RPMI7951 (cell line): ENCODE data around the gene SLC27A2. TPM values are rescaled to one million over a fixed set of nuclear protein-coding genes. Genes with fewer than 3 reads are reported as not detected.
A peak's percentile ranks its signal among the peaks of the same experiment; 100 is the strongest.

Experiments used
- DNase-seq: peaks from one replicate; pipeline ENCODE4 v3.0.0-alpha.2; 2012; ENCODE audit warnings: low read depth
- total RNA-seq: library from RNA; depleted of rRNA; stranded (reverse); fragments of >200 nt; shearing (Covaris generic); gene quantifications from 2 replicates; pipeline ENCODE4 v1.2.3, GENCODE V29; 2014; rRNA removed

SLC27A2 gene
- total RNA-seq, 1 experiment from 2014 or later, result not detected

DNA sequence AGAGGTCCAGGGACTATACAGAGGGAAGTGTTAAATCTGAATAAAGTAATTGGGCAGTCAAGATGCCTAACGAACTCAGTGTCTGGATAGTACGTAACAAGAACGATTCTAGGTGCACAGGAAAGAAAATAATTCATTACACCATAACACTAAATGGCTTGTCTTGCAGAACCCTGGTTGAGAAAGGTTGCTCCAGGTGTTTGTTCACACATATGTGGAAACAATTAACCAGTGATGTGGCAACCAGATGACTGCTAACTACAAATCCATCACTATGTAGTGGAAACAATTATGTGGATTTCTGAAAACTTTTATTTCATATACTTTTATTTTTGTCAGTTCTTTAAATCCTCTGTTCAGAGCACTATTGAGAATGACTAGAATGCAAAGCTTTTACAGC, 93.9 kb downstream of the SLC27A2 start:
- DNase-seq, result no peak

DNA sequence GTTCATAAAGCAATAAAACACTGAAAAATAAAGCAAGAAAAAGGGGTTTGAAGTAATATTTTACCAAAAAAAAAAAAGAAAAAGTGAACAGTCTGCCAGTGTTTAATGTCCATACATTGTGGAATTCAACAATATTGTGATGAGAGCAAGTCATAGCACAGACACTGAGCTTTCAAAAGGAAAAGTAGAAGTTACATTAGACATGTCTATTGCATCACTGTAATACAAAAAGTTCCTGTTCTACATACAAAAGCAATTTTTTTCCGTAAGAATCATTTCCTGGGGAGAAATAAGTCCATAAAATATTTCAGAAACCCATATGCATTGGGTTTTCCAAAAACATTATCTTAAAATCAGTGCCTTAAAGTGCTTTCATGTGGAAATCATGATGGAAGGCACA, 95.4 kb downstream of the SLC27A2 start:
- no peak for DNase-seq

DNA sequence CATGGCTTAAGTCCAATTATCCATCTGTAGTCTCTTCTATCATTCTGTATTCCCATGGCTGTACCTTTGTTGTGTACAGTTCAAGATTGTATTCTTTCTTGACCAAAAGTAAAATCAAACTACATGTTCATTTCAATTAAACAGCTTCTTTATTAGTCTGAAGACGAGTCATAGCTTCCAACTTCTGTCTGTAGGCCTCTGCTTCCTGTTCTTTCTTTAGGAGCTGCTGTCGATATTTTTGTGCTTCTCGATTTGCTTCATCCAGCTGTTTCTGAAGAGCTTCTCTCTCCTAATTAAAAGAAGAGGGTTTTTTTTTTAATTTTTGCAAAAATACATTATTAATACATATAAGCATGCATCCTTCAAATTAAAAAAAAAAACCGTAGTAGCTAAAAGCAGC, 96.5 kb downstream of the SLC27A2 start:
- peak; percentile 15 for DNase-seq

DNA sequence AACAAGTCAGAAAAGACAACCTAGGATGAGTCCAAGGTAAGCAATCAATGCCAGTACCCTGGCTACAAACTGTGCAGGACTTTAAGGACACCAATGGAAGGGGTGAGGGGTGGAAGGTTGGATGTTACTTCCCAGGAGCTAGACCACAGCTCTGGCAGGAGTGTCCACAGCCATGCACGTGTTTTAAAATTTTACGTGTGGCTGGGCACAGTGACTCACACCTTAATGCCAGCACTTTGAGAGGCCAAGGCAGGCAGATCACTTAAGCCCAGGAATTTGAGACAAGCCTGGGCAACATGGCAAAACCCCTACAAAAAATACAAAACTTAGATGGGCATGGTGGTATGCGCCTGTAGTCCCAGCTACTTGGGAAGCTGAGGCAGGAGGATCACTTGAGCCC, 98.3 kb downstream of the SLC27A2 start:
- peak; percentile 73 for DNase-seq

DNA sequence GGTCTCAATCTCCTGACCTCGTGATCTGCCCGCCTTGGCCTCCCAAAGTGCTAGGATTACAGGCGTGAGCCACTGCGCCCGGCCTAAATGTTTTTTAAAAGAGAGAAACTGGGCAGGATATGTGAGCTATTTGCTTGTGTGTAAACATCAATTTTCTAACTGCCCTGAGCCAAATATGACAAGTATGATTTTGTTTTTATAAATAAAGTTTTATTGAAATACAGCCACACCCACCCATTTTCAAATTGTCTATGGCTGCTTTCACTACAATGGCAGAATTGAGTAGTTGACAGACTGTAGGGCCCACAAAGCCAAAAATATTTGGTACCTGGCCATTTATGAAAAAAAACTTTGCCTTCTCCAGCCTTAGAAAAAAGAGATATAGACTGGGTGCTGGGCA, 99.4 kb downstream of the SLC27A2 start:
- DNase-seq, result no peak

Other genes starting within 250 kb of the SLC27A2 start
- 0.29 and 0.36 TPM in 2 replicates for gene ATP8B4, start 63.0 kb upstream of the SLC27A2 start, total RNA-seq
- gene HDC, start 83.5 kb downstream of the SLC27A2 start, total RNA-seq, result not detected in 2 replicates
- gene GABPB1, start 173.0 kb downstream of the SLC27A2 start, total RNA-seq, result 67.2 and 78.1 TPM in 2 replicates
- 65.2 and 74.4 TPM in 2 replicates for gene USP8, start 242.2 kb downstream of the SLC27A2 start, total RNA-seq